Upper lobe of left lung (tissue), 6 donors: ENCODE data around the gene ANKMY1. TPM values are rescaled to one million over a fixed set of nuclear protein-coding genes. Genes with fewer than 3 reads are reported as not detected.

Experiments used
- ATAC-seq, 2 donors: fragments of 200-7000 bp; cut with Tn5 transposase; one replicate each; pipeline ENCODE4 v1.9.1; 2022; ENCODE audit warnings: mild to moderate bottlenecking in 2 of 2, moderate library complexity in 2 of 2; ENCODE audit not compliant: low FRiP score in 2 of 2
- DNase-seq, 2 donors: peaks; one replicate each; pipeline ENCODE4 v3.0.0-alpha.2; 2019 to 2020
- H3K27ac ChIP-seq, 4 donors: fragments of 200-600 bp; sonication (generic); one replicate each; pipeline ENCODE4 v1.5.1; 2016 to 2019
- H3K27me3 ChIP-seq, 4 donors: fragments of 200-600 bp; sonication (generic); one replicate each; pipeline ENCODE4 v1.5.1; 2017 to 2019
- H3K36me3 ChIP-seq, 4 donors: fragments of 200-600 bp; sonication (generic); one replicate each; pipeline ENCODE4 v1.5.1; 2016 to 2019
- H3K4me1 ChIP-seq, 4 donors: fragments of 200-600 bp; sonication (generic); one replicate each; pipeline ENCODE4 v1.5.1; 2018 to 2019
- H3K4me3 ChIP-seq, 4 donors: fragments of 200-600 bp; sonication (generic); one replicate each; pipeline ENCODE4 v1.5.1; 2017 to 2019; ENCODE audit warnings: mild to moderate bottlenecking in 2 of 4, moderate library complexity in 1 of 4
- H3K9me3 ChIP-seq, 4 donors: fragments of 200-600 bp; sonication (generic); one replicate each; pipeline ENCODE4 v1.5.1; 2018 to 2019
- CTCF ChIP-seq, 6 experiments: fragments of 450-650 bp in 4 of 6; fragments of 200-600 bp in 2 of 6; sonication (generic) in 2 of 6; IDR thresholded peaks; one replicate each; pipeline ENCODE4 v1.5.1; 2016 to 2019; ENCODE audit warnings: antibody characterized with exemption in 6 of 6
- EP300 ChIP-seq, 4 donors: sonication (generic); formaldehyde crosslinking; IDR thresholded peaks; one replicate each; pipeline ENCODE4 v1.5.1; 2017; ENCODE audit warnings: antibody characterized with exemption in 4 of 4, control low read depth in 2 of 4
- POLR2A ChIP-seq, 4 donors: fragments of 450-650 bp; IDR thresholded peaks; one replicate each; pipeline ENCODE4 v1.5.1; 2016 to 2017; ENCODE audit warnings: antibody characterized with exemption in 4 of 4, mild to moderate bottlenecking in 2 of 4
- POLR2AphosphoS5 ChIP-seq, 2 donors: sonication (generic); formaldehyde crosslinking; IDR thresholded peaks; one replicate each; pipeline ENCODE4 v1.5.1; 2017; ENCODE audit warnings: antibody characterized with exemption in 2 of 2
- WGBS, 2 donors: methylation state at CpG; one replicate each; pipeline ENCODE4 v1.1.5; 2017 to 2018; 5-methylcytosine and 5-hydroxymethylcytosine counted together
- total RNA-seq, 6 donors: library from RNA; depleted of rRNA in 4 of 6; stranded (reverse); fragments of >200 nt in 4 of 6; gene quantifications; one replicate each; pipeline versions ENCODE4 v1.1.0 to v1.2.1, GENCODE V29; 2016 to 2021
- donor health status: DM: no; HTN: no; CAD: no; lungs with moderate emphysema.
- donor health status: DM: no; HTN: yes; CAD: no; lungs with severe emphysema.

The ANKMY1 gene
- total RNA-seq, 6 donors from 2014 or later: 23.7 to 97.4 (median 26.9) TPM

- no peak overlapping the region for H3K4me3 ChIP-seq
- ATAC-seq (no peak), DNase-seq (peak; percentile 18 to 68)
- TF ChIP-seq CTCF (IDR thresholded peaks at IDR 0.05) (no peak), EP300 (IDR thresholded peaks at IDR 0.05) (no peak), POLR2AphosphoS5 (IDR thresholded peaks at IDR 0.05) (no peak), POLR2A (IDR thresholded peaks at IDR 0.05) (no peak)
- peaks cover 16 to 35% (median 26%) of the 10 kb centered on the region in 4 donors for H3K4me1 ChIP-seq
- H3K27ac ChIP-seq: no peak overlapping the region
- no peaks in the 10 kb centered on the region for H3K9me3 ChIP-seq
- peaks cover 0 to 11% (median 0%) of the 10 kb centered on the region in 4 donors for H3K27me3 ChIP-seq
- WGBS, 2 donors: 68 to 81% methylated on average over 12 to 33 of the region's 34 CpGs
- H3K36me3 ChIP-seq: no peaks in the 10 kb centered on the region
Observed at GRCh38 chr2:240432820-240433801, 124.7 kb downstream of the ANKMY1 start.

GRCh38 chr2:240432430-240432819 lies 125.4 kb downstream of the ANKMY1 start:
- TF ChIP-seq CTCF (IDR thresholded peaks at IDR 0.05): no peak
- TF ChIP-seq POLR2A (IDR thresholded peaks at IDR 0.05): no peak
- no peak for TF ChIP-seq POLR2AphosphoS5 (IDR thresholded peaks at IDR 0.05)
- TF ChIP-seq EP300 (IDR thresholded peaks at IDR 0.05): no peak
- WGBS, 2 donors: 77 to 90% methylated on average over 9 of the region's 9 CpGs
- Histone ChIP-seq H3K4me1 (peaks cover 16 to 31% (median 22%) of the 10 kb centered on the region in 4 donors), H3K9me3 (no peaks in the 10 kb centered on the region), H3K27ac (no peak overlapping the region), H3K36me3 (no peaks in the 10 kb centered on the region), H3K27me3 (peaks cover 0 to 11% (median 0%) of the 10 kb centered on the region in 4 donors), H3K4me3 (no peak overlapping the region)
- ATAC-seq: no peak
- DNase-seq: peak in 1 of 2 donors; percentile 12

GRCh38 chr2:240431661-240432424 lies 125.9 kb downstream of the ANKMY1 start:
- Histone ChIP-seq H3K36me3 (no peaks in the 10 kb centered on the region), H3K27me3 (peaks cover 0 to 11% (median 0%) of the 10 kb centered on the region in 4 donors), H3K9me3 (no peaks in the 10 kb centered on the region), H3K4me1 (peaks cover 14 to 25% (median 17%) of the 10 kb centered on the region in 4 donors), H3K27ac (no peak overlapping the region), H3K4me3 (no peak overlapping the region)
- ATAC-seq (no peak), DNase-seq (peak in 1 of 2 donors; percentile 15)
- WGBS, 2 donors: 70 to 78% methylated on average over 8 to 10 of the region's 12 CpGs
- TF ChIP-seq POLR2A (IDR thresholded peaks at IDR 0.05): no peak
- TF ChIP-seq POLR2AphosphoS5 (IDR thresholded peaks at IDR 0.05): no peak
- TF ChIP-seq CTCF (IDR thresholded peaks at IDR 0.05): no peak
- TF ChIP-seq EP300 (IDR thresholded peaks at IDR 0.05): no peak

GRCh38 chr2:240431271-240431660 lies 126.5 kb downstream of the ANKMY1 start:
- DNase-seq (peak in 1 of 2 donors; percentile 14), ATAC-seq (no peak)
- TF ChIP-seq CTCF (IDR thresholded peaks at IDR 0.05) (no peak), POLR2A (IDR thresholded peaks at IDR 0.05) (no peak), EP300 (IDR thresholded peaks at IDR 0.05) (no peak), POLR2AphosphoS5 (IDR thresholded peaks at IDR 0.05) (no peak)
- H3K4me3 ChIP-seq: no peak overlapping the region
- no peak overlapping the region for H3K27ac ChIP-seq
- no peaks in the 10 kb centered on the region for H3K36me3 ChIP-seq
- 77 to 84% methylated on average over 3 of the region's 3 CpGs for WGBS, 2 donors
- no peaks in the 10 kb centered on the region for H3K9me3 ChIP-seq
- peaks cover 0 to 6% (median 0%) of the 10 kb centered on the region in 4 donors for H3K27me3 ChIP-seq
- peaks cover 9 to 20% (median 12%) of the 10 kb centered on the region in 4 donors for H3K4me1 ChIP-seq
